Subcutaneous adipose tissue (tissue), 4 donors: Measurements from ENCODE around the gene TMCC3. TPM values are rescaled to one million over a fixed set of nuclear protein-coding genes. Genes with fewer than 3 reads are reported as not detected.

Experiments used
- total RNA-seq, 4 donors: library from RNA; depleted of rRNA; stranded (reverse); fragments of >200 nt; gene quantifications; one replicate each; pipeline ENCODE4 v1.1.0, GENCODE V29; 2016
- TF ChIP-seq, protein P1 (sequence below): fragments of 450-650 bp; IDR thresholded peaks from one replicate; pipeline ENCODE4 v1.5.1; 2016; ENCODE audit warnings: low read depth, mild to moderate bottlenecking, control low read depth, antibody characterized with exemption, moderate library complexity

TMCC3 gene
- total RNA-seq, 4 donors from 2014 or later, result 9.9 to 44.8 (median 17.2) TPM

DNA sequence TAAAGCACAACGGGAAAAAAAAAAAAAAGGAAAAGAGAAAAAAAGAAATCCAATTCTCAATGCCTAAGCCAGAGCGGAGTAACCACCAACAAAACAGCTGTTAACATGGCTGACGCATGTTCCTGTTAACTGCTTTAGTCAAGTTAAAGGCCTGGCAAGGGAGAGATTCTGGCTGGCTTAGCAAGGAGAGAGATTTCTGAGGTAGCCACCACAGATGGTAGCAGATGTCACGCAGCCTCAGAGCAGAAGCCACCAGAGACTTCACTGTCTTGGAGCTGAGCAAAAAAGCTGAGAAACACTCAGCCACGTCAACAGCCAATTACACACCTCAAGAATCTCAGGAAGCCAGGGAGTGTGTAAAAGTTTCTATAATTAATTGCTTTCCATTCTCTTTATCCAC, 87.1 kb downstream of the TMCC3 start:
- TF ChIP-seq, protein P1, sequence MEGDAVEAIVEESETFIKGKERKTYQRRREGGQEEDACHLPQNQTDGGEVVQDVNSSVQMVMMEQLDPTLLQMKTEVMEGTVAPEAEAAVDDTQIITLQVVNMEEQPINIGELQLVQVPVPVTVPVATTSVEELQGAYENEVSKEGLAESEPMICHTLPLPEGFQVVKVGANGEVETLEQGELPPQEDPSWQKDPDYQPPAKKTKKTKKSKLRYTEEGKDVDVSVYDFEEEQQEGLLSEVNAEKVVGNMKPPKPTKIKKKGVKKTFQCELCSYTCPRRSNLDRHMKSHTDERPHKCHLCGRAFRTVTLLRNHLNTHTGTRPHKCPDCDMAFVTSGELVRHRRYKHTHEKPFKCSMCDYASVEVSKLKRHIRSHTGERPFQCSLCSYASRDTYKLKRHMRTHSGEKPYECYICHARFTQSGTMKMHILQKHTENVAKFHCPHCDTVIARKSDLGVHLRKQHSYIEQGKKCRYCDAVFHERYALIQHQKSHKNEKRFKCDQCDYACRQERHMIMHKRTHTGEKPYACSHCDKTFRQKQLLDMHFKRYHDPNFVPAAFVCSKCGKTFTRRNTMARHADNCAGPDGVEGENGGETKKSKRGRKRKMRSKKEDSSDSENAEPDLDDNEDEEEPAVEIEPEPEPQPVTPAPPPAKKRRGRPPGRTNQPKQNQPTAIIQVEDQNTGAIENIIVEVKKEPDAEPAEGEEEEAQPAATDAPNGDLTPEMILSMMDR, result no peak

DNA sequence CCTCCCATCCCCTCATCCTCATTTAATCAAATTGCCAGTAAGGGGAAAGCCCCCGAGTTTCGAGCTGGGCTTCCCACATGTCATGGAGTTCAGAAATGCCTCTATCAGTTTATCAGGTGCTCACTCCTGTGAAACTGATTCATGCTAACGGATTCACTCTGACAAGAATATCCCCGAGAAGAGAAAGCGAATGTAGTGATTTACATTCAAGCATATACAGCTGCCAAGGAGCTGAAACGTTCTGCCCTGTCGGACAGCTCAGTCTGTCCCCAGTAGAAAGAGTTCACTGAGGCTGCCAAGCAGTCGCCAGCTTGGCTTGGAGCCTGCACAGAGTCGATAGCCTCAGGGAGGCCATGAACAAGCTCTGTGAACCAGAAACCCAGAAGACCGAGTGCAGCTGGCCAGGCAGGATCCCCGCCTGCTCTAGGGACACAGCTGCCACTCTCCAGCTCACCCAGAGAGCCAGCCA, 88.4 kb downstream of the TMCC3 start:
- TF ChIP-seq, protein P1, result no peak

DNA sequence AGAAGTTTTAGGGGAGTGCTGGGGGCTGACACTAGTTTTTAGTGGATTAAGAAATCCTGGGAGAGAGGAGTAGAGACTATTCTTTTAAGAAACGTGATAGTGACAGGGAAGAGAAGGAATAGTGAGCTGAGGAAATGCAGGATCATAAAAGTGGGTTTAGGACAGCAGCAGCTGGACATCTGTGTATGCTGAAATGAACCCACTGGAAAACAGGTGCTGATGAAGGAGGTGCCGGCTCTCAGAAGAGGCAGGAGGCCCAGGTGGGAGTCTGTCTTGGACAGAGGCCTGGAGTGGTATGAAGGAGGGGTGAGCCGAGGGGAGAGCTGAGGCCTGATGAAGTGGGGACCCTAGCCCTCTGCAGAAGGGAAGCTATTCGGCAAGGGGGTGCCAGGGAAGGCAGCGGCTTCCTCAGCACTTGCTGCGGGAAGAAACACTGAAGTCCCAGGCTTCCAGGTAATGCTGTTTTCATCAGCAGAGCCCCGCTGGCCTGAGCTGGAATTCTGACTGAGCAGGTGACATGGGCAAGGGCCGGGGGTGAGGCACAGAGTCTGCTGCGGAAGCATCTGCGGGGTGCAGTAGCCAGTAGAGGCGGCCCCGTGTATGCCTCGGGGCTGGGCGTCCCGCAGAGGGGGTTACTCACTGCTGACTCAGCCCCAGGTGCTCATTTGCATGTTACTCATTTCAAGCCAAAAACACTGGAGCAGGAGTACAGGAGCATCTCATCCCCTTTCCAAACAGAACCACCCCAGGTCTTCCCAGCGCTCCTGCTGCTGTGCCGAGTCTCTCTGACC, 89.7 kb downstream of the TMCC3 start:
- TF ChIP-seq, protein P1, result no peak

DNA sequence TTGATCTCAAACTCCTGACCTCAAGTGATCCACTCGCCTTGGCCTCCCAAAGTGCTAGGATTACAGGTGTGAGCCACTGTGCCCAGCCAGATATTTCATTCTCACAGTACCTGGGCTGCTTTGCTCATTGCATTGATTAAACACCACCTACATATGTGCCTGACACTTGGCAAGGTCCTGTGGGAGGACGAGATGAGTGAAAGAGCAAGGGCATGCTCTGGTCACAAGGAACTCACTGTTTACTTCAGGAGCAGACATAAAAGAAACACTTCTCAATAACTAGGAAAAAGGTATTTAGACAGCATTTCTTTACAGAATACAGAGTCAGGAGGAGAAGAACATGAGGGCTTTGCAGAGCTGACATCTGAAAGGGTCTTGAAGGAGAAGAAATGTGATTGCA, 91.7 kb downstream of the TMCC3 start:
- TF ChIP-seq, protein P1, result no peak

DNA sequence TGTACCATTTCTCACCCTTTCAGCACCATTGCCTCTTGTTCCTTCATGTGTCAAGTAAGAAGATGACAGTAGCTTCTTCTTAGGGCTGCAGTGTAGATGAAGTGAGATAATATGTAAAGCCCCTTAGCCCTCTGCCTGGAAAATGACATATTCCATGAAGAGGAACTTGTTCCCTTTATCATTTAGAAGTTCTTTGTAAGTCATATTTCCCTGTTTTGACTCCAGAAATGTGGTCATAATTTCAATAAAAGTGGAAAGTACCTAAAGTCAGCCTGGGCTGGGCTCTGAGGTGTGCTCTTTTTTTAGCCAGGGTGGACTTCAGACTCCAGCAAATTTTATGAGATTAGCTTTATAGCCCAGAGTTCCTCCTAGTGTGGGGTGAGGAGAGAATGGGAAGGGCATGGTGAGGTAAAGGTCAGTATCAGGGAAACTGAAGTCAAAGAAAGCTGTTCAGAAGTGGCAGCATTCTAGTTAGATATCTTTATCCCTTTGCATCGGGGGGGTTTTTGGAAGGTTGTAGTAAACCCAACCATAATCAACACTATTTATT, 92.5 kb downstream of the TMCC3 start:
- TF ChIP-seq, protein P1, result no peak

DNA sequence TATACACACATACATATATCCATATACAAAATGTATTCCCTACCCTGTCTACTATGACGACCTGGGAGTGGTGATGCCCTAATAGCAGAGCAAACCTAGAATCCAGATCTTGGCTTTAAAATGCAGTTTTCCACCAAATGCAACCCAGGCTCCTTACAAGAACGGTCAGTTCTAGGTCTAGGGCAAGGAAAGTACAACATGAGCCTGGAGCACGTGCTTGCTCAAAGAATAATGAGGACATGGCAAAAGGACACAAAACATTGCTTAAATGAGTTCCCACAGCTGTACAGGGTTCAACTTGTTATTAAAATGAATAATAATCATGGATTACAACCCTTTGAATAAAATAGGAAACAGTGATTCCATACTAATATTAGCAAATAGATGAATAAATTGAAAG, 94.7 kb downstream of the TMCC3 start:
- TF ChIP-seq, protein P1, result no peak

DNA sequence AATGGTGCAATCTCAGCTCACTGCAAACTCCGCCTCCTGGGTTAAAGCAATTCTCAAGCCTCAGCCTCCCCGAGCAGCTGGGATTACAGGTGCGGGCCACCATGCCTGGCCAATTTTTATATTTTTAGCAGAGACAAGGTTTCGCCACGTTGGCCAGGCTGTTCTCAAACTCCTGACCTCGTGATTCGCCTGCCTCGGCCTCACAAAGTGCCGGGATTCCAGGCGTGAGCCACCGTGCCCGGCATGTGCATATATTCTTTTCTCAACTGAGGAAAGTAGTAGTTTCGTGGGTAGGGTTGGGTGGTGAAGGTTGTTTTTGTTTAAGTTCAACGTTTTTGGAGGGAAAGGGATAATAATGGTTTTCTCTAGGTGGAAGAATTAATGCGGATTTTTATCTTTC, 96.5 kb downstream of the TMCC3 start:
- TF ChIP-seq, protein P1, result no peak
